ENCODE measurements around the gene LEPROT.

LEPROT gene

DNA sequence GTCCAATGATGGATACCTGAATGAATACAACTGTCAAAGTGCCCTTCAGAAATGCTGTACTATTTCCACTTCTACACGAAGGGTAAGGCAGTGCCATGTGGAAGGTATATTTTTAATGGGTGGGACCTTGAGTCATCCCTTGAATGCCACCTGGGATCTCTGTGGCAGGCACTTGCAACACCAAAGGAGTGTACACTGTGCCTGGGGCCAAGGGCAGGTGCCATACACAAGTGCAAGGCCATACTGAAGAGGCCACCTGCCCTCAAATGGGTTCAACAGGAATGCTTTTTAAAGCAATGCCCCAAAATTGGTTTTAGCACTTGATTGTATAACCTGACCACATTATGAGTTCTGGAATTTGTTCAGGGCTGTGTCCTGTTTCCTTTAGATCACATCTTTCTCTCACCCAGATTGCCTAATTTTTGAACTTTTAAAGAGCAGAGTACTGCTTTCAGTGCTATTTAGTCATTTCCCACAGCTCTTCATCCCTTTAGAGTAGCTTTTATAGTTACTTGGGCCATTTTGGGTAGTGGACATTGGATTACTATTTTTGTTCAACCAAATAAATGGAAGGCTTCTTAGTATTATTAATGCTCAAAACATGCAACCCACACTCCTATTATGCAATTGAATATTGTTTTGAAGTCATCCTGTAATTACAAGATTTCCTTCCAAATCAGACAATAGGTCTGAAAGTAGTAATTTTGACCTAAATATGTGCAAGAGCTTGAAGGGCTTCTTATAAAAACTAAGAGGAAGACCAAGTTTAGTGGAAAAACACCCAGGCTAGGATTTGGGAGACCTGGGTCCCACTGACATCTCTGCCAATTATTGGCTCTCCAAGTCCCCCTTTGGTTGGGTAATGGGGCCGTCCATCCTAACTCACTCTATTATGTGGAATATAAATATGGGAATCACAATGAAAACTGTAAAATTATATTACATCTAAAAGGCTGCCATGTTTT lies 57.2 kb downstream of the LEPROT start:
- DNase-seq: no peak

DNA sequence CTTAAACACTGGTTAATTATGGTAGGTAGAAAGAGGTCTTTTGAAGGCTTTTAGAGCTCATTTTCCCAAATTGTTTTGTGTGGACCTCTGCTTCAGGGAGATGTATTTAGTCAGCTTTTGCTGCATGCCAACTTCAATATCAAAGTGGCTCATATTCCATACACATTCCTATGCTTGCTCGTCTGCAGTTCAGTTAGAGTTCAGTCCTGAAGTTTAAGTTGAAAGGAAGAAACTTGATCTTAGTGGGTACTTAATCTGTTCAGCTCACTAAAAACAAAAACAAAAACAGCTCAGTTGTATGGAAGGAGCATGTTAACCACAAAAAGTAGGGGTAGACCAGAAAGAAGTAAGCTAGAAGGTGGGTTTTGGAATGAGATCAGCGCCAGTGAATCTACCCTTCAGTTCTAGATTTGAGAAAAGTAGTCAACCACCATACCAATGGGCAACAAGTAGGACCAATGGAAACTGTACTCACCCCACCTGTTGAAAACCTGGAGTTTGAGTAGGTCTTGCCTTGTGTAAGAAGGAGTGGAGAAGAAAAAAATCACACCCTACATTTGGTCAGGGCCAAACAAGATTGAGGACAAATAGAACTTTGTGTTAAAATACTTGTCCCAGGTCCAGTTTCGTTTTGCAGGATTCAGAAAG lies 58.0 kb downstream of the LEPROT start:
- DNase-seq: no peak

DNA sequence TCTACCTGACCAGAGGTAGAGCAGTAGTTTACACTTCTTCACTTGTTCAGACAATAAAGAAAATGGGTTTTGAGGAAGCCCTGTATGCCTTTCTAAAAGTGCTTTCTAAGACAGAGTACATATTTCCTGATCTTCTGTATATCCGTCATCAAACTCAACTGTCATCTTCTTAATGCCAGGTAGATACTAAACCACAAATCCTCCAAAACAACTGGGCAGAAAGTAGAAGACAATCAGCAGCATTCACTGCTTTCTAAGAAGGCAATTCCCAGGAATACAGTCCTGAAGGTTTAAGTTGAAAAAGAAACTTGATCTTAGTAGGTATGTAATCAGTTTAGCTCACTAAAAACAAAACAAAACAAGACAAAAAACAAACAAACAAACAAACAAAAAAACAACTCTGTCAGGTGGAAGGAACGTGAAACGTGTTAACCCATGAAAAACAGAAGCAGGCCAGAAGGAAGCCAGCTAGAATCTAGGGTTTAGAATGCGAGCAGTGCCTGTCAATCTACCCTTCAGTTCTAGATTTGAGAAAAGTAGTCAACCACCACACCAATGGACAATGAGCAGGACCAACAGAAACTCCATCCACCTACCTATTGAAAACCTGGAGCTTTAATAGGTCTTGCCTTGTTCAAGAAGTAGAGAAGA lies 59.2 kb downstream of the LEPROT start:
- DNase-seq: no peak

DNA sequence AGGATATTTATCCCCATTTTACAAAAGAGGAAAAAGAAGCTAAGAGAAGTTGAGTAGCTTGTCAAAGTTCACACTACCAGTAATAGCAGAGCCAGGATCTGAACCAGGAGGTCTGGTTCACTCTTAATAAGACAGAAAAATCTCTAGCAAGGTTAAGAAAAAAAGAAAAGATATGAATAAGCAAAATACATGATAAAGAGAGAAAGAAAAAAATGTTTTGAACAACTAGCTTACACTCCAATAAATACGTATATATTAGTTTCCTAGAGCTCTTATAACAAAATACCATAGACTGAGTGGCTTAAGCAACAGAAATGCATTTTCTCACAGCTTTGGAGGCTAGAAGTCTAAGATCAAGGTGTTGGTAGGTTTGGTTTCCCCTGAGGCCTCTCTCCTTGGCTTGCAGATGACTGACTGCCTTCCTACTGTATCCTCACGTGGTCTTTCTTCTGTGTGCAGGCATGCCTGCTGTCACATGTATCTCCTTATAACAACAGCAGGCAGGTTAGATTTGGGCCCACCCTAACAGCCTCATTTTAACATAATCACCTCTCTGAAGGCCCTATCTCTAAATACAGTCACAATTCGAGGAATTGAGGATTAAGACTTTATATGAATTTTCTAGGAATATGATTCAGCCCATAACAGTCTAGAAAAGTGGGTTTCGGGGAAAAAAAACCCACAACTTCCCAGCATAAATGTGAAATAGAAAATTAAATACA lies 60.4 kb downstream of the LEPROT start:
- no peak for DNase-seq

DNA sequence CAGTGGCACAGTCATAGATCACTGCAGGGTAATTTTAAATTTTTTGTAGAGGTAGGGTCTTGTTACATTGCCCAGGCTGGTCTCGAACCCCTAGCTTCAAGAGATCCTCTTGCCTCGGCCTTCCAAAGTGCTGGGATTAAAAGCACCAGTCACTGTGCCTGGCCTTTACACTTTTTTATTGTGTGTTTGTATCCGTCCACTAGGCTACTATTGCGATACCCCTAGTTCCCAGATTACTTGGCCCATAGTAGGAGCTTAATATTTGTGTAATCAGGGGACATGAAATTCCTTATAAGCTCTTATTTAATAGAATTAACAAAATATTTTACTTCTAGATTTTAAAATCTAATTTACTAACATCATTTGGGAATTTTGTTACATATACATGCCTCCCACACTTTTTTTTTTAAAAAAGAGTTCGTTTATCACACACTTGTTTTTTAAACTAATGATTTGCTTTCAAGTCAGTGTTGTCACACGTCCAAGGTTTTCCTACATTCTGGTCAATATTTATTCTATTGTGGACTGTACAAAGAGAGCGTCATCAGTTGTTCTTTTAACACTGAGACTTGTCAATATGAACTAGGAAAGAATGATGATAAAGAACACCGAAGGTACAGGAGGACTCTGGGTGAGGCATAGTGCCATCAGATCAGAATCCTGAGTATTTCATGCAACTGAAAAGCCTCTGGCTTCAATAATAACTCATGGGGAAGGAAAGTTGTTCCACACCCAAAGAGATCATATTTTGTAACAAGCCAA lies 63.7 kb downstream of the LEPROT start:
- DNase-seq: no peak
